GM12874 (cell line): Measurements from ENCODE around the gene PLK2.

ENCODE experiments used
- TF ChIP-seq, protein P1 (sequence below): IDR thresholded peaks from 2 replicates; pipeline ENCODE4 v1.5.1; 2011; ENCODE audit warnings: low read depth, mild to moderate bottlenecking, control low read depth, low read length, moderate library complexity; ENCODE audit not compliant: insufficient read depth

The PLK2 gene

DNA sequence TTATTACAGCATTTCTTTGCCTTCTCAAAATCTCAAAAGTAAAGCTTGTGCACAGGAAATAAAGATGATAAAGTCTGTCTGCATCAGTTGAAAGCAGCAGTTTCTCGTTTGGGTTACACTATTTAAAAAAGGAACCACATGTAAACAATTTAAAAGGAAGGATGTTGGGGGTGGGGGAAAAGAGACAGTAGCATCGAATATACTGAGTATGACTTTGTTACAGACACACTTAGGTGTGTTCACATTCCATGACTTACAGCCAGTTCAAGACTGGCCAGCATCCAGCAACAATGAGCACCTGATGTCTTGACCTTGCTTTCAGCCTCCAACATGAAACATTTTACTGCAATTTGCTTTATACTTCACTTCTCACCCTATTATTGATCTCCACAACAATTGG is 40.1 kb upstream of the PLK2 start:
- TF ChIP-seq, protein P1, sequence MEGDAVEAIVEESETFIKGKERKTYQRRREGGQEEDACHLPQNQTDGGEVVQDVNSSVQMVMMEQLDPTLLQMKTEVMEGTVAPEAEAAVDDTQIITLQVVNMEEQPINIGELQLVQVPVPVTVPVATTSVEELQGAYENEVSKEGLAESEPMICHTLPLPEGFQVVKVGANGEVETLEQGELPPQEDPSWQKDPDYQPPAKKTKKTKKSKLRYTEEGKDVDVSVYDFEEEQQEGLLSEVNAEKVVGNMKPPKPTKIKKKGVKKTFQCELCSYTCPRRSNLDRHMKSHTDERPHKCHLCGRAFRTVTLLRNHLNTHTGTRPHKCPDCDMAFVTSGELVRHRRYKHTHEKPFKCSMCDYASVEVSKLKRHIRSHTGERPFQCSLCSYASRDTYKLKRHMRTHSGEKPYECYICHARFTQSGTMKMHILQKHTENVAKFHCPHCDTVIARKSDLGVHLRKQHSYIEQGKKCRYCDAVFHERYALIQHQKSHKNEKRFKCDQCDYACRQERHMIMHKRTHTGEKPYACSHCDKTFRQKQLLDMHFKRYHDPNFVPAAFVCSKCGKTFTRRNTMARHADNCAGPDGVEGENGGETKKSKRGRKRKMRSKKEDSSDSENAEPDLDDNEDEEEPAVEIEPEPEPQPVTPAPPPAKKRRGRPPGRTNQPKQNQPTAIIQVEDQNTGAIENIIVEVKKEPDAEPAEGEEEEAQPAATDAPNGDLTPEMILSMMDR = no peak

DNA sequence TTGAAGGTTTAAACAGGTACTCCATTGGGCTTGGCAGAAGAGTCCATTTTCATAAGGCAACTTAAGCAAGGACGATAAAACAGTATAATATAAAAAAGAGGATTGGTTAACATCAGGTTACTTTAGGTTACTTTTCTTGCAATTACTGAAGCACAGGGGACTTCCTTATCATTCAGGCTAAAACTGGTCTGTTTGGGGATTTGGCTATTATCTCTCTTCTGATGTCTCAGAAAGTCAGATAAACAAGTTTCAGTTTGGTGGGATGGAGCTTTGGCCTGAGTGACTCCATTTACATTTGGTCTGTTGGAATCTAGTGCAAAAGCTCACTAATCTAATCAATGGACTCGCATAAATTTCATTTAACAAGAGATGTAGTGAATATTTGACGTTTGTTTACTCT is 39.3 kb upstream of the PLK2 start:
- TF ChIP-seq, protein P1 = no peak

DNA sequence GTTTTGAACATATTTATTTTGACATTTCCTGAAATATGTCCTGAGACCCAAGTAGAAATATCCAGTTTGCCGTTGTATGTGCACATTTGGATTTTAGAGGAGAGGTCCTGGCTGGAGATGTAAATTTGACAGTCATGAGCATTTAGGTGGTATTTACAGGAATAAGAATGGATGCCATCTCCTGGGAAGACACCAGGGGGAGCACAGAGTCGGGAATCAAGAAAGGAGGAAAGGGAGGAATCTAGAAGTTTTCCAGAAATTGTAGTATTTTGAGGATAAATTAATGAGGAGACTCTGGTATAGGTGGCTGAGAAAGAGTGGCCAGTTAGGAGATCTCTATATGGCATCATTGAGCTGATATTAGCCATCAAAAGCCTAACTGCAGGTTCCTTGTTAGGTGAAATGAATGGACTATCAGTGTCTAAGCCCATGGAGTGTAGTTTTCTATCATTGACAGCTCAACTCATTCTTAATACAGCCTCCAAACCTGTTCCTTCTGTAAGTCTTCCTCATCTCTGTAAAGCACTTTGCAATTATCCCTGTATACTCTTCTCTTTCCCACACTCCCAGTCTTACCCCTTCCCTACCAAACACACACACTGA is 38.6 kb upstream of the PLK2 start:
- TF ChIP-seq, protein P1 = 0 out of 2 replicates have a peak, but pooled peaks have one; percentile 22

DNA sequence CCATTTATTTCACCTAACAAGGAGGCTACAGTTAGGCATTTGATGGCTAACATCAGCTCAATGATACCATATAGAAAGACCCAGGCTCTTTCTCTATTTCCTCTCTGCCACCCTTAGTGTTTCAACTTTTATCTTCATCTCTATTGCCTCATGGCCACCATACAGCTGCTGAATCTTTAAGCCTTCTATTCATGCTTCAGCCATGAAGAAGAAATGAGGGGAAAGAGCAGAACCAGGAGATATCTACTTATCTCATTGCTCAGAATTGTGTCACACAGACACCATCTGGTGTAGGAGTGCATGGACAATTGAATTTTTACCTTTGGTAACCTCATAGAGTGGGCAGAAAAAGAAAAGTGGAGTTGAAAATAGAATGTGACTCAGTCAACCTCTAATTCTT is 38.0 kb upstream of the PLK2 start:
- TF ChIP-seq, protein P1 = no peak

DNA sequence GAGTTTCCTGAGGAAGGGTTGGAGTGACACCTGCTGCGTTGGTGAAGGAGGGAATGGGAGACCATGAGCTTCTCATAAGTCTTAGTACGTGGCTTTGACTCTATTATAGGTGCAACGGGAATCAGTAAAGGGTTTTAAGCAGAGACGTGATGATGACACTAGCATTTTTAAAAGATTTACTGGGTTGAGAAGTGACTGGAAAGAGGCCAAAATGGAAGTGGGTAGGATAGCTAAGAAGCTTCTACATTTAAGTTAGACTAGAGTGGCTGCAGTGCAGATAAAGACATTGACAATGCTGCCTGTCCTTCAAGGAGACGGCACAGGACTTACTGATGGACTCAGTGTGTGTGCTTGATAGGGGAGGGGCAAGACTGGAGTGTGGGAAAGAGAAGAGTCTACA is 37.5 kb upstream of the PLK2 start:
- TF ChIP-seq, protein P1 = no peak

DNA sequence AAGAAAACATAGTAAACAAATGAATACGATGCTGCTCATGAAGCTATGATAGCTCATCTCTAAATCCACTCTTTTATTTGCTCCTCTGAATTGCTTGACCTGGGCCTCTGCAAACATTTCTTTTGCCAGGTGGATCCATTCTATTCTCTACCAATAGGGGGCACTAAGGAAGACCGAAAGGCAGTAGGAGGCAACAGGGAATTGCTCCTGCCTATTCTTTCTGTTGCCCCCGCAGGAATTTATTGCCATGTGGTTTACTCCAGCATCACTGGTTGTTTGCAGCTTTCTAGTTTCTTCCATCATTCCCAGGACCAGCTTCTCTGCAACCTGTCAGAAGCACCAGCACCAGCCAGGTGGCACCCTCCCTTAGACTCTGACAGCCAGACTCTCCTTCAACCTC is 36.6 kb upstream of the PLK2 start:
- TF ChIP-seq, protein P1 = peak; percentile 34; the same call in 1 of the 2 replicates

DNA sequence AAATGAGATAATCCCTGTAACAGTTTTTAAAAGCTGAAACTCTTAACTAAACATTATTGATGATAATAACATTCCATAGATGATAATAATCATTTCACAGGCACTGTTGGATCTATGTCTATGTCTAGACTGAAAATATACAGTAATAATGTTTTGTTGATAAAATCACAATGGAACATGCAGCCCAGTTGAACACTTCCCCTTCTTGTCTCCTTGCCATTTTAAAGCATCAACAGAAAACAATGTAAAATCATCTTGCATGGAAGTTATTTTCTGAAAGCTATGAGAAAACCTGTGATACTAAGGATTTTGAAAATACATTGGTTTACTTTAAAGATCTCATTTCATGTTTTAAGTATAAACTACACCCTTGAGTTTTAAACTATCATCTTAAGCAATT is 33.3 kb upstream of the PLK2 start:
- TF ChIP-seq, protein P1 = no peak
